ENCODE measurements around the gene SNX9. TPM values are rescaled to one million over a fixed set of nuclear protein-coding genes. Genes with fewer than 3 reads are reported as not detected.

Gene SNX9
- total and polyA plus RNA-seq, 2 of the 8 experiments (the other 6 are each of a cell fraction or from before 2014, with no cell fraction given) = 11.8 to 23.2 TPM

DNA sequence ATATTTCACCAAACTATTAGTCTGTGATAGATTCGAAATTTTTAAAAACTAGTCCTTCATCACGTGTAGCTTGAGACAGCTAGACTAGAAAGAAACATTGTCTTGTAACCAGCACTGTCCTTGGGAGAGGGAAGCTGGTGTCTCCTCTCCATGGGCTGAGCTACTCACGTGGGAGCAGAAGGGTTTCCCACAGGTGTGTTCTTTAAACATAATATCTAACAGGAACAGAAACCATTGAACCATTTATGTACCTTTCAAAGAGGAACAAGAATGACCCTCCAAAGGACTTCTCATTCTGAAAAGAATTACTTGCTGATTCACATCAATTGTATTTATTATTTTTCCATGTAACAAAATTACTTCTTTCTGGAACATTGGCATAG, 86.2 kb downstream of the SNX9 start:
- Histone ChIP-seq H3K79me1 (ENCODE audit: low read depth, low read length) (no peaks in the 10 kb centered on the region), H3K23me2 (ENCODE audit: low read depth, low read length) (no peaks in the 10 kb centered on the region; the same call in 1 of the 2 replicates), H3K56ac (replicated peaks; ENCODE audit: insufficient read length, low read depth, low read length) (no peak overlapping the region), H2AFZ (ENCODE audit: low read length) (no peak overlapping the region), H3K4me1 (replicated peaks in 1 of 4; ENCODE audit: control insufficient read depth in 3 of 4, insufficient read depth in 4 of 4, low read length in 3 of 4) (peaks cover 2 to 23% (median 11%) of the 10 kb centered on the region in 4 experiments; a peak in 6 of 7 replicates), H3K18ac (ENCODE audit: extremely low read depth, low read length) (no peak overlapping the region), H3K4me3 (ENCODE audit: extremely low read depth in 1 of 4, insufficient read depth in 2 of 4, low read depth in 3 of 4, low read length in 4 of 4) (no peak overlapping the region), H2BK5ac (ENCODE audit: low read depth, low read length) (no peak overlapping the region), H3K79me2 (ENCODE audit: control insufficient read depth in 1 of 2, insufficient read depth in 2 of 2, low read length in 2 of 2) (no peaks in the 10 kb centered on the region), H4K8ac (ENCODE audit: extremely low read depth, insufficient read depth, low read length) (no peak overlapping the region), H3K23ac (ENCODE audit: insufficient read length) (no peak overlapping the region), H3K36me3 (ENCODE audit: control insufficient read depth in 2 of 4, insufficient read depth in 4 of 4, low read length in 3 of 4) (peaks cover 0 to 27% (median 9%) of the 10 kb centered on the region in 4 experiments; a peak in 4 of 8 replicates), H3K27ac (ENCODE audit: low read depth, low read length) (no peak overlapping the region), H2BK12ac (ENCODE audit: low read depth, low read length) (no peak overlapping the region), H4K20me1 (replicated peaks in 1 of 2; ENCODE audit: control insufficient read depth in 1 of 2, insufficient read depth in 2 of 2, low read length in 2 of 2) (peaks cover 0 to 2% of the 10 kb centered on the region in 2 experiments), H3K9me3 (ENCODE audit: insufficient read depth in 2 of 2, low read depth in 1 of 2, low read length in 1 of 2) (no peaks in the 10 kb centered on the region), H3K9ac (replicated peaks in 1 of 4; ENCODE audit: extremely low read depth in 1 of 4, low read depth in 3 of 4, low read length in 3 of 4) (no peak overlapping the region), H2BK120ac (replicated peaks; ENCODE audit: low read depth, low read length) (no peak overlapping the region), H2AK5ac (ENCODE audit: low read depth, low read length) (no peak overlapping the region), H3K14ac (ENCODE audit: insufficient read length) (no peak overlapping the region), H3K27me3 (replicated peaks in 1 of 4; ENCODE audit: control insufficient read depth in 3 of 4, extremely low read depth in 1 of 4, insufficient read depth in 3 of 4, low read length in 3 of 4) (no peaks in the 10 kb centered on the region), H4K5ac (ENCODE audit: insufficient read length, low read depth, low read length) (no peak overlapping the region), H2BK15ac (ENCODE audit: low read length) (no peak overlapping the region), H3K4ac (replicated peaks; ENCODE audit: insufficient read length, low read depth, low read length) (no peak overlapping the region), H2BK20ac (ENCODE audit: low read length) (no peak overlapping the region), H4K91ac (replicated peaks; ENCODE audit: insufficient read length, low read length) (no peak overlapping the region), H3K4me2 (ENCODE audit: insufficient read depth in 1 of 2, low read depth in 2 of 2, low read length in 2 of 2) (no peak overlapping the region)
- WGBS, 2 experiments (ENCODE audit: extremely low coverage in 1 of 2, insufficient coverage in 1 of 2, insufficient read length in 1 of 2, insufficient replicate concordance in 2 of 2, low coverage in 1 of 2, low lambda C conversion rate in 2 of 2, missing lambda C conversion rate in 1 of 2) = 83% methylated on average over 3 of the region's 3 CpGs; no CpG with 5 or more reads in 1 of the 2 experiments
- POLR2A ChIA-PET (ENCODE audit: partially characterized antibody) = no interaction called here
- no peak for FAIRE-seq
- CTCF ChIA-PET (ENCODE audit: partially characterized antibody) = interaction anchor here (0.7 to 1.8 kb wide), 6 partner anchors 10 to 240 kb away, joined by 3 to 5 read pairs (median 4); no protein-coding TSS in a partner anchor
- no peak for DNase-seq (ENCODE audit: low read depth in 1 of 2, low spot score in 2 of 2)
- no peak for TF ChIP-seq TCF12 (IDR thresholded peaks at IDR 0.05; ENCODE audit: low read depth, low read length)
- no peak for TF ChIP-seq POLR2AphosphoS5 (IDR thresholded peaks at IDR 0.05; ENCODE audit: low read depth, low read length)
- TF ChIP-seq NANOG (IDR thresholded peaks at IDR 0.05; ENCODE audit: insufficient read depth, low read depth, low read length, poor library complexity, severe bottlenecking) = no peak
- TF ChIP-seq RNF2 (IDR thresholded peaks at IDR 0.05; ENCODE audit: borderline replicate concordance, low read depth, low read length, missing control alignments, poor library complexity, severe bottlenecking) = no peak
- no peak for TF ChIP-seq CBX5 (IDR thresholded peaks at IDR 0.05; ENCODE audit: low read depth, low read length)
- TF ChIP-seq SIX5 (IDR thresholded peaks at IDR 0.05; ENCODE audit: low read depth, low read length) = no peak
- no peak for TF ChIP-seq GTF2F1 (IDR thresholded peaks at IDR 0.05; ENCODE audit: borderline replicate concordance, low read depth, low read length)
- TF ChIP-seq HDAC6 (IDR thresholded peaks at IDR 0.05; ENCODE audit: low read depth, low read length) = no peak
- no peak for TF ChIP-seq YY1 (IDR thresholded peaks at IDR 0.05; ENCODE audit: low read depth, low read length)
- TF ChIP-seq, protein P1, sequence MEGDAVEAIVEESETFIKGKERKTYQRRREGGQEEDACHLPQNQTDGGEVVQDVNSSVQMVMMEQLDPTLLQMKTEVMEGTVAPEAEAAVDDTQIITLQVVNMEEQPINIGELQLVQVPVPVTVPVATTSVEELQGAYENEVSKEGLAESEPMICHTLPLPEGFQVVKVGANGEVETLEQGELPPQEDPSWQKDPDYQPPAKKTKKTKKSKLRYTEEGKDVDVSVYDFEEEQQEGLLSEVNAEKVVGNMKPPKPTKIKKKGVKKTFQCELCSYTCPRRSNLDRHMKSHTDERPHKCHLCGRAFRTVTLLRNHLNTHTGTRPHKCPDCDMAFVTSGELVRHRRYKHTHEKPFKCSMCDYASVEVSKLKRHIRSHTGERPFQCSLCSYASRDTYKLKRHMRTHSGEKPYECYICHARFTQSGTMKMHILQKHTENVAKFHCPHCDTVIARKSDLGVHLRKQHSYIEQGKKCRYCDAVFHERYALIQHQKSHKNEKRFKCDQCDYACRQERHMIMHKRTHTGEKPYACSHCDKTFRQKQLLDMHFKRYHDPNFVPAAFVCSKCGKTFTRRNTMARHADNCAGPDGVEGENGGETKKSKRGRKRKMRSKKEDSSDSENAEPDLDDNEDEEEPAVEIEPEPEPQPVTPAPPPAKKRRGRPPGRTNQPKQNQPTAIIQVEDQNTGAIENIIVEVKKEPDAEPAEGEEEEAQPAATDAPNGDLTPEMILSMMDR (IDR thresholded peaks at IDR 0.05; ENCODE audit: control extremely low read depth in 1 of 3, insufficient read depth in 1 of 3, low read depth in 1 of 3, low read length in 3 of 3) = no peak
- TF ChIP-seq CREB1 (IDR thresholded peaks at IDR 0.05) = no peak
- TF ChIP-seq RBBP5 (IDR thresholded peaks at IDR 0.05; ENCODE audit: borderline replicate concordance, low read depth, low read length) = no peak

Data from H1 (cell line).